Transverse colon (tissue), 4 donors: ENCODE measurements around the gene INPP5K. TPM values are rescaled to one million over a fixed set of nuclear protein-coding genes. Genes with fewer than 3 reads are reported as not detected.

ENCODE experiments used
- DNase-seq: peaks from one replicate; pipeline ENCODE4 v3.0.0-alpha.2; 2019
- H3K27ac ChIP-seq, 4 donors: fragments of 200-600 bp; sonication (generic); 2 replicates each; pipeline ENCODE4 v1.5.1; 2016 to 2018; ENCODE audit warnings: inconsistent platforms in 4 of 4
- H3K27me3 ChIP-seq: fragments of 200-600 bp; sonication (generic); 2 replicates; pipeline ENCODE4 v1.5.1; 2017; ENCODE audit warnings: inconsistent platforms
- H3K36me3 ChIP-seq, 4 donors: fragments of 200-600 bp; sonication (generic); 2 replicates each; pipeline ENCODE4 v1.5.1; 2017 to 2019; ENCODE audit warnings: inconsistent platforms in 4 of 4
- H3K4me1 ChIP-seq, 4 donors: fragments of 200-600 bp; sonication (generic); 2 replicates each; pipeline ENCODE4 v1.5.1; 2017 to 2020; ENCODE audit warnings: inconsistent platforms in 4 of 4
- H3K4me3 ChIP-seq, 4 donors: fragments of 200-600 bp; sonication (generic); 1 replicate in 1 of 4; 2 replicates in 3 of 4; pipeline versions ENCODE4 v1.5.1 to v1.6.1; 2017 to 2019; ENCODE audit warnings: inconsistent platforms in 4 of 4
- H3K9me3 ChIP-seq, 2 donors: fragments of 200-600 bp; sonication (generic); 2 replicates each; pipeline ENCODE4 v1.5.1; 2017 to 2019; ENCODE audit warnings: inconsistent platforms in 2 of 2
- CTCF ChIP-seq, 5 experiments: fragments of 200-600 bp in 3 of 5; fragments of 450-650 bp in 2 of 5; sonication (generic) in 3 of 5; IDR thresholded peaks; 1 replicate in 2 of 5; 2 replicates in 3 of 5; pipeline ENCODE4 v1.5.1; 2016 to 2017; ENCODE audit warnings: antibody characterized with exemption in 5 of 5, inconsistent platforms in 3 of 5, mild to moderate bottlenecking in 2 of 5, moderate library complexity in 1 of 5
- EP300 ChIP-seq: sonication (generic); formaldehyde crosslinking; IDR thresholded peaks from one replicate; pipeline ENCODE4 v1.6.1; 2017; ENCODE audit warnings: antibody characterized with exemption, low read depth
- POLR2A ChIP-seq: fragments of 450-650 bp; IDR thresholded peaks from one replicate; pipeline ENCODE4 v1.6.1; 2016; ENCODE audit warnings: antibody characterized with exemption, mild to moderate bottlenecking, moderate library complexity
- POLR2AphosphoS5 ChIP-seq, 3 donors: sonication (generic); formaldehyde crosslinking; IDR thresholded peaks; one replicate each; pipeline ENCODE4 v1.6.1; 2016; ENCODE audit warnings: antibody characterized with exemption in 3 of 3
- WGBS, 2 donors: methylation state at CpG; one replicate each; pipeline ENCODE4 v1.1.5; 2018; ENCODE audit warnings: low coverage in 1 of 2; 5-methylcytosine and 5-hydroxymethylcytosine counted together
- in situ Hi-C, 4 donors: fragments of 200-750 bp; cut with MboI; loops; one replicate each; pipeline versions ENCODE4 v1.15.0 to v1.15.1; 2017; ENCODE audit warnings: low sequenced_read_pairs in 3 of 4, low pct_ligation_motif_present in 1 of 4, low pct_unique_long_range_greater_than_20kb in 1 of 4
- intact Hi-C: fragments of 100-400 bp; cut with DNase I; formaldehyde crosslinking; loops from one replicate; pipeline ENCODE4 v1.15.1; 2023; ENCODE audit warnings: low total_unique reads
- total RNA-seq, 4 donors: library from RNA; depleted of rRNA; stranded (reverse); fragments of >200 nt; gene quantifications; one replicate each; pipeline ENCODE4 v1.1.0, GENCODE V29; 2016

INPP5K gene
- total RNA-seq, 4 donors from 2014 or later: 10.9 to 114 (median 81.9) TPM

- peak overlapping the region; percentile 94 to 99 (median 98) for H3K27ac ChIP-seq
- H3K9me3 ChIP-seq: no peaks in the 10 kb centered on the region
- peak; percentile 84 for DNase-seq
- WGBS, 2 donors: 1% methylated on average over 63 of the region's 94 CpGs; no CpG with 5 or more reads in 1 of the 2 donors
- TF ChIP-seq CTCF (IDR thresholded peaks at IDR 0.05) (no peak), POLR2AphosphoS5 (IDR thresholded peaks at IDR 0.05) (no peak), EP300 (no peak), POLR2A (no peak)
- no peaks in the 10 kb centered on the region for H3K27me3 ChIP-seq
- in situ Hi-C loops: no loop called here
- H3K36me3 ChIP-seq: peaks cover 0 to 8% (median 0%) of the 10 kb centered on the region in 4 donors
- peak overlapping the region; percentile 65 to 80 (median 76) for H3K4me3 ChIP-seq
- H3K4me1 ChIP-seq: peaks cover 48 to 73% (median 64%) of the 10 kb centered on the region in 4 donors
- intact Hi-C loops: no loop called here
These were observed 24.8 kb downstream of the INPP5K start for GRCh38 chr17:1491443-1492248.

- TF ChIP-seq POLR2A (peak; percentile 72), EP300 (no peak), CTCF (IDR thresholded peaks at IDR 0.05) (no peak), POLR2AphosphoS5 (IDR thresholded peaks at IDR 0.05) (peak; percentile 67 to 78 (median 70))
- WGBS, 2 donors: 0% methylated on average over 50 of the region's 52 CpGs; no CpG with 5 or more reads in 1 of the 2 donors
These were observed 25.6 kb downstream of the INPP5K start for GRCh38 chr17:1490643-1491442.

GRCh38 chr17:1488826-1489270 is 27.6 kb downstream of the INPP5K start:
- Histone ChIP-seq H3K9me3 (no peaks in the 10 kb centered on the region), H3K27me3 (no peaks in the 10 kb centered on the region), H3K4me1 (peaks cover 47 to 82% (median 75%) of the 10 kb centered on the region in 4 donors), H3K27ac (peak overlapping the region; percentile 94 to 99 (median 98)), H3K36me3 (no peaks in the 10 kb centered on the region), H3K4me3 (peak overlapping the region in 2 of 4 donors; percentile 52 to 71)
- in situ Hi-C loops: no loop called here
- intact Hi-C loops: no loop called here
- 71 to 77% methylated on average over 3 to 7 of the region's 7 CpGs for whole genome bisulfite sequencing, 2 donors
- no peak for DNase-seq
- TF ChIP-seq POLR2A: no peak
- TF ChIP-seq CTCF (IDR thresholded peaks at IDR 0.05): no peak
- no peak for TF ChIP-seq EP300
- no peak for TF ChIP-seq POLR2AphosphoS5 (IDR thresholded peaks at IDR 0.05)

More at GRCh38 chr17:1490643-1491442, 25.6 kb downstream of the INPP5K start:
- in situ Hi-C loops: no loop called here
- peak overlapping the region; percentile 94 to 99 (median 98) for H3K27ac ChIP-seq
- H3K4me3 ChIP-seq: peak overlapping the region; percentile 65 to 80 (median 76)
- intact Hi-C loops: no loop called here
- H3K36me3 ChIP-seq: peaks cover 0 to 2% (median 0%) of the 10 kb centered on the region in 4 donors
- peak; percentile 84 for DNase-seq
- H3K27me3 ChIP-seq: no peaks in the 10 kb centered on the region
- H3K9me3 ChIP-seq: no peaks in the 10 kb centered on the region
- peaks cover 45 to 78% (median 70%) of the 10 kb centered on the region in 4 donors for H3K4me1 ChIP-seq
